NCI-H1092 (cell line): ENCODE data around the gene NEDD4L.
"Not testable (repeated sequence)": the region's sequence is repeated elsewhere in the genome, so short reads cannot be mapped to it uniquely, and the experiment has no call there.

Experiments
- DNase-seq: peaks from one replicate; lab custom pipeline; 2025; lab: John Stamatoyannopoulos, UW

The NEDD4L gene

GRCh38 chr18:58418361-58418760, 374.3 kb downstream of the NEDD4L start:
- no peak for DNase-seq

GRCh38 chr18:58419587-58420199, 375.7 kb downstream of the NEDD4L start:
- DNase-seq, result no peak

- DNase-seq, result no peak
Measured at GRCh38 chr18:58426611-58427010, 382.6 kb downstream of the NEDD4L start.

GRCh38 chr18:58427321-58427720, 383.3 kb downstream of the NEDD4L start:
- DNase-seq, result no peak

GRCh38 chr18:58429442-58429841, 385.4 kb downstream of the NEDD4L start:
- DNase-seq, result no peak

GRCh38 chr18:58431215-58431614, 387.2 kb downstream of the NEDD4L start:
- DNase-seq, result no peak

- DNase-seq, result no peak
Measured at GRCh38 chr18:58432050-58432727, 388.2 kb downstream of the NEDD4L start.

- not testable (repeated sequence) for DNase-seq
Measured at GRCh38 chr18:58435221-58436005, 391.4 kb downstream of the NEDD4L start.

GRCh38 chr18:58438161-58438957, 394.3 kb downstream of the NEDD4L start:
- DNase-seq, result no peak

GRCh38 chr18:58438958-58439300, 394.9 kb downstream of the NEDD4L start:
- DNase-seq, result no peak

- DNase-seq, result no peak
Measured at GRCh38 chr18:58443671-58444070, 399.6 kb downstream of the NEDD4L start.

- DNase-seq, result no peak
Measured at GRCh38 chr18:58446391-58447060, 402.5 kb downstream of the NEDD4L start.

GRCh38 chr18:58447402-58448095, 403.5 kb downstream of the NEDD4L start:
- no peak for DNase-seq

- no peak for DNase-seq
Measured at GRCh38 chr18:58449464-58449863, 405.4 kb downstream of the NEDD4L start.
